HL-60 (cell line): Measurements from ENCODE around the gene KLRC3.

Source experiments
- POLR2AphosphoS5 ChIP-seq: IDR thresholded peaks from 2 replicates; pipeline ENCODE4 v1.6.1; 2012; ENCODE audit warnings: low read depth
- SPI1 ChIP-seq: IDR thresholded peaks from 2 replicates; pipeline ENCODE4 v1.6.1; 2012; ENCODE audit warnings: low read depth, mild to moderate bottlenecking, borderline replicate concordance
- TF ChIP-seq, protein P1 (sequence below): IDR thresholded peaks from one replicate; pipeline ENCODE4 v1.5.1; 2011; ENCODE audit warnings: low read length, control low read depth, inconsistent platforms; ENCODE audit not compliant: insufficient read depth
- TF ChIP-seq, protein P2 (sequence below): IDR thresholded peaks from 2 replicates; pipeline ENCODE4 v1.6.1; 2012; ENCODE audit warnings: low read depth; ENCODE audit not compliant: insufficient replicate concordance

DNA sequence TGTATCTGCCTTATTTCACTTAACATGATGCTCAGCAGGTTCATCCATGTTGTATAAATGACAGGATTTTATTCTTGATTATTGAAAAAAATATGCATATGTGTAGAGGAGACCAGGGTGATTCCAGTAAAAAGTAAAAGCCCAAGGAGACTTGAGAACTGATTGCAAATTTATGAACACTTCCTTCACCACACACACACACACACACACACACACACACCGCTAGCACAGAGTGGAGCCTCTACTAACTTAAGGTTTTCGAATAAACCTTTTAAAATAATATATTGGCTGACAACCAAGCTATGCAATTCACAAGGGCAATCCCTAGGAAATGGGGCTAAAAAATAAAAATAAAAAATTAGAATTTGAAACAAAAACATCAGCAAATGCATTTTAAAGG lies 22.2 kb downstream of the KLRC3 start:
- TF ChIP-seq, protein P1, sequence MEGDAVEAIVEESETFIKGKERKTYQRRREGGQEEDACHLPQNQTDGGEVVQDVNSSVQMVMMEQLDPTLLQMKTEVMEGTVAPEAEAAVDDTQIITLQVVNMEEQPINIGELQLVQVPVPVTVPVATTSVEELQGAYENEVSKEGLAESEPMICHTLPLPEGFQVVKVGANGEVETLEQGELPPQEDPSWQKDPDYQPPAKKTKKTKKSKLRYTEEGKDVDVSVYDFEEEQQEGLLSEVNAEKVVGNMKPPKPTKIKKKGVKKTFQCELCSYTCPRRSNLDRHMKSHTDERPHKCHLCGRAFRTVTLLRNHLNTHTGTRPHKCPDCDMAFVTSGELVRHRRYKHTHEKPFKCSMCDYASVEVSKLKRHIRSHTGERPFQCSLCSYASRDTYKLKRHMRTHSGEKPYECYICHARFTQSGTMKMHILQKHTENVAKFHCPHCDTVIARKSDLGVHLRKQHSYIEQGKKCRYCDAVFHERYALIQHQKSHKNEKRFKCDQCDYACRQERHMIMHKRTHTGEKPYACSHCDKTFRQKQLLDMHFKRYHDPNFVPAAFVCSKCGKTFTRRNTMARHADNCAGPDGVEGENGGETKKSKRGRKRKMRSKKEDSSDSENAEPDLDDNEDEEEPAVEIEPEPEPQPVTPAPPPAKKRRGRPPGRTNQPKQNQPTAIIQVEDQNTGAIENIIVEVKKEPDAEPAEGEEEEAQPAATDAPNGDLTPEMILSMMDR = no peak
- TF ChIP-seq SPI1 (no peak), POLR2AphosphoS5 (no peak)
- TF ChIP-seq, protein P2, sequence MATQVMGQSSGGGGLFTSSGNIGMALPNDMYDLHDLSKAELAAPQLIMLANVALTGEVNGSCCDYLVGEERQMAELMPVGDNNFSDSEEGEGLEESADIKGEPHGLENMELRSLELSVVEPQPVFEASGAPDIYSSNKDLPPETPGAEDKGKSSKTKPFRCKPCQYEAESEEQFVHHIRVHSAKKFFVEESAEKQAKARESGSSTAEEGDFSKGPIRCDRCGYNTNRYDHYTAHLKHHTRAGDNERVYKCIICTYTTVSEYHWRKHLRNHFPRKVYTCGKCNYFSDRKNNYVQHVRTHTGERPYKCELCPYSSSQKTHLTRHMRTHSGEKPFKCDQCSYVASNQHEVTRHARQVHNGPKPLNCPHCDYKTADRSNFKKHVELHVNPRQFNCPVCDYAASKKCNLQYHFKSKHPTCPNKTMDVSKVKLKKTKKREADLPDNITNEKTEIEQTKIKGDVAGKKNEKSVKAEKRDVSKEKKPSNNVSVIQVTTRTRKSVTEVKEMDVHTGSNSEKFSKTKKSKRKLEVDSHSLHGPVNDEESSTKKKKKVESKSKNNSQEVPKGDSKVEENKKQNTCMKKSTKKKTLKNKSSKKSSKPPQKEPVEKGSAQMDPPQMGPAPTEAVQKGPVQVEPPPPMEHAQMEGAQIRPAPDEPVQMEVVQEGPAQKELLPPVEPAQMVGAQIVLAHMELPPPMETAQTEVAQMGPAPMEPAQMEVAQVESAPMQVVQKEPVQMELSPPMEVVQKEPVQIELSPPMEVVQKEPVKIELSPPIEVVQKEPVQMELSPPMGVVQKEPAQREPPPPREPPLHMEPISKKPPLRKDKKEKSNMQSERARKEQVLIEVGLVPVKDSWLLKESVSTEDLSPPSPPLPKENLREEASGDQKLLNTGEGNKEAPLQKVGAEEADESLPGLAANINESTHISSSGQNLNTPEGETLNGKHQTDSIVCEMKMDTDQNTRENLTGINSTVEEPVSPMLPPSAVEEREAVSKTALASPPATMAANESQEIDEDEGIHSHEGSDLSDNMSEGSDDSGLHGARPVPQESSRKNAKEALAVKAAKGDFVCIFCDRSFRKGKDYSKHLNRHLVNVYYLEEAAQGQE = no peak
